Measurements from ENCODE around the gene FBXO2. TPM values are rescaled to one million over a fixed set of nuclear protein-coding genes. Genes with fewer than 3 reads are reported as not detected.

The FBXO2 gene
- total and polyA plus RNA-seq, 10 donors = 2.1 to 6.7 (median 4.6) TPM

DNA sequence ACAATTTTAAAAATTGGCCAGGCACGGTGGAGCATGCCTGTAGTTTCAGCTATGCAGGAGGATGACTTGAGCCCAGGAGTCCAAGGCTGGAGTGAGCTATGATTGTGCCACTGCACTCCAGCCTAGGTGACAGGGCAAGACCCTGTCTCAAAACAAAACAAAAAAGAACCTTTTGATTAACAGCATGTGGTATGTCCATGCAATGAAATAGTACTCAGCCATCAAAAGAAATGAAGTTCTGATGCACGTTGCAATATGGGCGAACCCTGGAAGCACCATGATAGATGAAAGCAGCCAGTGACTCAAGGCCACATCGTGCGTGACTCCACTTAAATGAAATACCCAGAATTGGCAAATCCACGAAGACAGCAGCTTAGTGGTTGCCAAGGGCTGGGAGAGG lies 47.5 kb downstream of the FBXO2 start:
- no peak for TF ChIP-seq POLR2A (IDR thresholded peaks at IDR 0.05)
- TF ChIP-seq, protein P1, sequence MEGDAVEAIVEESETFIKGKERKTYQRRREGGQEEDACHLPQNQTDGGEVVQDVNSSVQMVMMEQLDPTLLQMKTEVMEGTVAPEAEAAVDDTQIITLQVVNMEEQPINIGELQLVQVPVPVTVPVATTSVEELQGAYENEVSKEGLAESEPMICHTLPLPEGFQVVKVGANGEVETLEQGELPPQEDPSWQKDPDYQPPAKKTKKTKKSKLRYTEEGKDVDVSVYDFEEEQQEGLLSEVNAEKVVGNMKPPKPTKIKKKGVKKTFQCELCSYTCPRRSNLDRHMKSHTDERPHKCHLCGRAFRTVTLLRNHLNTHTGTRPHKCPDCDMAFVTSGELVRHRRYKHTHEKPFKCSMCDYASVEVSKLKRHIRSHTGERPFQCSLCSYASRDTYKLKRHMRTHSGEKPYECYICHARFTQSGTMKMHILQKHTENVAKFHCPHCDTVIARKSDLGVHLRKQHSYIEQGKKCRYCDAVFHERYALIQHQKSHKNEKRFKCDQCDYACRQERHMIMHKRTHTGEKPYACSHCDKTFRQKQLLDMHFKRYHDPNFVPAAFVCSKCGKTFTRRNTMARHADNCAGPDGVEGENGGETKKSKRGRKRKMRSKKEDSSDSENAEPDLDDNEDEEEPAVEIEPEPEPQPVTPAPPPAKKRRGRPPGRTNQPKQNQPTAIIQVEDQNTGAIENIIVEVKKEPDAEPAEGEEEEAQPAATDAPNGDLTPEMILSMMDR (IDR thresholded peaks at IDR 0.05 in 8 of 11, conservative IDR thresholded peaks at IDR 0.05 in 3 of 11) = no peak
- TF ChIP-seq POLR2AphosphoS5 (IDR thresholded peaks at IDR 0.05) = no peak
- no peak overlapping the region for H3K4me3 ChIP-seq
- 87 to 89% (median 89%) methylated on average over 6 of the region's 6 CpGs for WGBS, 5 donors

DNA sequence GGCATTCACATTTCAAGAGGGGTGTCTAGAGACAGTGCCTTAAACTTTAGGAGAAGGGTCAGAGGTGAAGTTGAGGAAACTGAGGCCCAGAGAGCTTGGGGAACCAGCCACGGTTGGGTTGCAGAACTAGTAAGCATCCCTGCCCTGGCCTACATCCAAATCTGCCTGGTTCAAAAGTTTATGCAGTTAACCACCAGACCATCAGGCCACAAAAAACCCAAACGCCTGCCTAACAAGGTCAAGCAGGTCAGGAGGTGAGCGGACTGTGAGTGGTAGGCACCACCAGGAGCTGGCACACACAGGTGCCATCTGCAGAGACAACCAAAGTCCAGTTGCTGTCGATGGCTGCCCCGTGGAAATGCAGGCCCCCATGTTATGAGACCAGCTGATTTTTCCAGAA lies 51.2 kb downstream of the FBXO2 start:
- H3K36me3 ChIP-seq = no peaks in the 10 kb centered on the region
- H3K4me1 ChIP-seq = no peaks in the 10 kb centered on the region
- H3K27ac ChIP-seq = no peak overlapping the region
- DNase-seq = no peak
- 71 to 84% (median 73%) methylated on average over 5 of the region's 5 CpGs for WGBS, 5 donors
- intact Hi-C loops (cut with DNase I; ENCODE audit: low total_unique reads) = no loop called here
- peaks cover 0 to 7% (median 0%) of the 10 kb centered on the region in 8 donors for H3K9me3 ChIP-seq
- TF ChIP-seq POLR2AphosphoS5 (IDR thresholded peaks at IDR 0.05) (no peak), POLR2A (IDR thresholded peaks at IDR 0.05) (no peak)
- TF ChIP-seq, protein P1 (IDR thresholded peaks at IDR 0.05 in 8 of 11, conservative IDR thresholded peaks at IDR 0.05 in 3 of 11) = no peak
- peaks cover 0 to 39% (median 0%) of the 10 kb centered on the region in 7 donors for H3K27me3 ChIP-seq (replicated peaks in 1 of 7)
- H3K4me3 ChIP-seq = no peak overlapping the region

More for the DNA sequence above, 47.5 kb downstream of the FBXO2 start:
- no peak for DNase-seq
- peaks cover 0 to 32% (median 0%) of the 10 kb centered on the region in 7 donors for H3K27me3 ChIP-seq (replicated peaks in 1 of 7)
- H3K27ac ChIP-seq = no peak overlapping the region
- H3K36me3 ChIP-seq = no peaks in the 10 kb centered on the region
- H3K4me1 ChIP-seq = no peaks in the 10 kb centered on the region
- peaks cover 0 to 7% (median 0%) of the 10 kb centered on the region in 8 donors for H3K9me3 ChIP-seq
- intact Hi-C loops (cut with DNase I; ENCODE audit: low total_unique reads) = no loop called here

DNA sequence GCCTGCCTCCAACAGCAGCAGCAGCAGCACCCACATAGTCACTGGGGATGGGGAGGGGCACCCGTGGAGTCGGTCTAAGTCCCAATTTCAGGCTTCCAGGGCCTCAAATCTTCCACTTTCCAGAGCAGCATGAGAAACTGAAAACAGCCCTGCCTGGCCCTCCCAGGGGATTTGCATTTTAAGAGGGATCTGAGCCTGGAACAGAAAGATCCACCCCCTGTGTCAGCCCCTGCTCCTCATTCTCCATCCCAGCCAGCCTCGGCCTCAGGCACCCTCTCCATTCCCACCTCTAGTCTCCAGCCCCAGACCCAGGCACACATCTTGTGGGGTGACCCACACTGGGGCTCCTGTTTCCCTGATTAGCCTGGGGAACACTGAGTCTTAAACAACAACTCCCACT lies 51.8 kb downstream of the FBXO2 start:
- Histone ChIP-seq H3K4me1 (no peaks in the 10 kb centered on the region), H3K36me3 (no peaks in the 10 kb centered on the region), H3K9me3 (peaks cover 0 to 7% (median 0%) of the 10 kb centered on the region in 8 donors), H3K27me3 (replicated peaks in 1 of 7) (peaks cover 0 to 40% (median 0%) of the 10 kb centered on the region in 7 donors), H3K4me3 (no peak overlapping the region), H3K27ac (no peak overlapping the region)
- 63 to 89% (median 69%) methylated on average over 1 to 3 of the region's 3 CpGs for WGBS, 5 donors
- intact Hi-C loops (cut with DNase I; ENCODE audit: low total_unique reads) = no loop called here
- DNase-seq = no peak
- TF ChIP-seq POLR2AphosphoS5 (IDR thresholded peaks at IDR 0.05) = no peak
- TF ChIP-seq, protein P1 (IDR thresholded peaks at IDR 0.05 in 8 of 11, conservative IDR thresholded peaks at IDR 0.05 in 3 of 11) = no peak
- TF ChIP-seq POLR2A (IDR thresholded peaks at IDR 0.05) = no peak

DNA sequence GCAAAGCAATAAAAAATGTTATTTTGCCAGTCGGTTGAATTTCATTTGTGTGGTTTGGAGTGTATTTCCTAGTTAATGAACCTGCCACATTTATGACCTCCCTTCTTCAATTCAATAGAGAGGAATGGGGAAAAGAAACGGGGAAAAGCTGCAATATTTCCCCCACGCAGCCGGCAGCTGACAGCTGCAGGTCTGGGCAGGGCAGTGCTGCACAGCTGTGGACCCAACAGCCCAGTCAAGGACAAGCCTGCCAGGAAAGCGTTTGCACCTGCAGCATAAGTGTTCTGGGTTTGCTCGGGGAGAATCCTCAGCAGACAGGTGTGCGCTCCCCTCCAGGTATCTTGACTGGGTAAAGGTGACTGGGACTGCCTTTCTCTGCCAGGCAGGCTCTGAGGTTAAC lies 53.4 kb downstream of the FBXO2 start:
- 61 to 71% (median 66%) methylated on average over 7 of the region's 7 CpGs for WGBS, 5 donors
- no peak for DNase-seq
- H3K4me1 ChIP-seq = no peaks in the 10 kb centered on the region
- H3K27me3 ChIP-seq (replicated peaks in 1 of 7) = peaks cover 0 to 32% (median 0%) of the 10 kb centered on the region in 7 donors
- no peaks in the 10 kb centered on the region for H3K36me3 ChIP-seq
- no peak overlapping the region for H3K4me3 ChIP-seq
- intact Hi-C loops (cut with DNase I; ENCODE audit: low total_unique reads) = no loop called here
- H3K27ac ChIP-seq = no peak overlapping the region
- H3K9me3 ChIP-seq = no peaks in the 10 kb centered on the region
- TF ChIP-seq POLR2AphosphoS5 (IDR thresholded peaks at IDR 0.05) = no peak
- TF ChIP-seq, protein P1 (IDR thresholded peaks at IDR 0.05 in 8 of 11, conservative IDR thresholded peaks at IDR 0.05 in 3 of 11) = no peak
- no peak for TF ChIP-seq POLR2A (IDR thresholded peaks at IDR 0.05)
